GM23338 (cell line): ENCODE data around the gene UGGT2. TPM values are rescaled to one million over a fixed set of nuclear protein-coding genes. Genes with fewer than 3 reads are reported as not detected.

Experiments
- ATAC-seq: fragments of 200-7000 bp; cut with Tn5 transposase; 3 replicates; pipeline ENCODE4 v1.9.1; 2020
- DNase-seq: peaks from one replicate; pipeline ENCODE4 v3.0.0-alpha.2; 2015; ENCODE audit warnings: low spot score
- H2AFZ ChIP-seq: fragments of 200-600 bp; sonication (generic); 2 replicates; pipeline ENCODE4 v1.8.0; 2016; ENCODE audit warnings: antibody characterized with exemption, mild to moderate bottlenecking, moderate library complexity
- H3F3A ChIP-seq: fragments of 200-600 bp; sonication (generic); replicated peaks from 2 replicates; pipeline ENCODE4 v1.8.0; 2017; ENCODE audit warnings: antibody characterized with exemption, mixed run types, low read depth
- H3K27ac ChIP-seq: fragments of 200-600 bp; sonication (generic); 2 replicates; pipeline ENCODE4 v1.6.1; 2016; ENCODE audit warnings: low read depth
- H3K27me3 ChIP-seq: fragments of 200-600 bp; sonication (generic); 2 replicates; pipeline ENCODE4 v1.8.0; 2016; ENCODE audit warnings: mild to moderate bottlenecking, mixed run types, moderate library complexity; ENCODE audit not compliant: insufficient read depth
- H3K36me3 ChIP-seq: fragments of 200-600 bp; sonication (generic); 2 replicates; pipeline ENCODE4 v1.8.0; 2016; ENCODE audit warnings: mild to moderate bottlenecking; ENCODE audit not compliant: insufficient read depth
- H3K4me1 ChIP-seq: fragments of 200-600 bp; sonication (generic); 2 replicates; pipeline ENCODE4 v1.8.0; 2016; ENCODE audit warnings: mild to moderate bottlenecking, moderate library complexity; ENCODE audit not compliant: insufficient read depth
- H3K4me2 ChIP-seq: fragments of 200-600 bp; sonication (generic); 2 replicates; pipeline ENCODE4 v1.7.1; 2017; ENCODE audit warnings: mixed run types
- H3K4me3 ChIP-seq: fragments of 200-600 bp; sonication (generic); 2 replicates; pipeline ENCODE4 v1.6.1; 2016; ENCODE audit warnings: mixed run types
- H3K79me2 ChIP-seq: fragments of 200-600 bp; sonication (generic); replicated peaks from 2 replicates; pipeline ENCODE4 v1.8.0; 2017; ENCODE audit warnings: mild to moderate bottlenecking; ENCODE audit not compliant: insufficient read depth
- H3K9me2 ChIP-seq: fragments of 200-600 bp; sonication (generic); 2 replicates; pipeline ENCODE4 v1.8.0; 2017; ENCODE audit not compliant: insufficient read depth
- H4K20me1 ChIP-seq: fragments of 200-600 bp; sonication (generic); replicated peaks from 2 replicates; pipeline ENCODE4 v1.8.0; 2017; ENCODE audit warnings: mild to moderate bottlenecking; ENCODE audit not compliant: insufficient read depth
- H3K27ac Mint-ChIP-seq: 2 replicates; pipeline ENCODE4 v1.8.0; 2020; ENCODE audit warnings: inconsistent platforms, mild to moderate bottlenecking, moderate library complexity, mixed read lengths
- H3K27me3 Mint-ChIP-seq: 3 replicates; pipeline ENCODE4 v1.8.0; 2022; ENCODE audit warnings: low read depth, mild to moderate bottlenecking, moderate library complexity, mixed read lengths, inconsistent platforms; ENCODE audit not compliant: insufficient read depth, poor library complexity
- H3K36me3 Mint-ChIP-seq: 3 replicates; pipeline ENCODE4 v1.8.0; 2021; ENCODE audit warnings: low read depth, mild to moderate bottlenecking, inconsistent platforms, moderate library complexity, mixed read lengths
- H3K4me1 Mint-ChIP-seq: 3 replicates; pipeline ENCODE4 v1.8.0; 2020; ENCODE audit warnings: mild to moderate bottlenecking, inconsistent platforms, mixed read lengths
- H3K4me3 Mint-ChIP-seq: 3 replicates; pipeline ENCODE4 v1.8.0; 2021; ENCODE audit warnings: moderate library complexity, mild to moderate bottlenecking, inconsistent platforms, mixed read lengths
- H3K9me3 Mint-ChIP-seq: 3 replicates; pipeline ENCODE4 v1.8.0; 2020; ENCODE audit warnings: moderate library complexity, mild to moderate bottlenecking, inconsistent platforms, mixed read lengths
- CREB1 ChIP-seq: fragments of 250-450 bp; sonication (Bioruptor Pico); IDR thresholded peaks from 2 replicates; pipeline ENCODE4 v1.5.0; 2020; ENCODE audit warnings: low read depth, mild to moderate bottlenecking, moderate library complexity
- JUNB ChIP-seq: IDR thresholded peaks from one replicate; pipeline ENCODE4 v1.6.1; 2016; ENCODE audit warnings: antibody characterized with exemption; ENCODE audit not compliant: unreplicated experiment
- NANOG ChIP-seq: IDR thresholded peaks from 2 replicates; pipeline ENCODE4 v1.6.1; 2016; ENCODE audit warnings: antibody characterized with exemption, borderline replicate concordance
- POLR2AphosphoS5 ChIP-seq: IDR thresholded peaks from 2 replicates; pipeline ENCODE4 v1.6.1; 2016; ENCODE audit warnings: antibody characterized with exemption, low read depth
- STAT1 ChIP-seq: IDR thresholded peaks from one replicate; pipeline ENCODE4 v1.6.1; 2016; ENCODE audit warnings: antibody characterized with exemption; ENCODE audit not compliant: unreplicated experiment
- ZNF114 ChIP-seq: fragments of 250-450 bp; sonication (Bioruptor Pico); IDR thresholded peaks from 2 replicates; pipeline ENCODE4 v1.5.0; 2020; ENCODE audit warnings: mild to moderate bottlenecking, moderate library complexity
- polyA plus RNA-seq: library from polyadenylated mRNA; unstranded; fragments of >200 nt; fragmentation: Nextera tagmentation; extraction: Ambion mirVana; gene quantifications from 2 replicates; pipeline ENCODE4 v1.2.1, GENCODE V29; 2016
- total RNA-seq: library from RNA; depleted of rRNA; stranded (reverse); fragments of >200 nt; shearing (Covaris generic); gene quantifications from 2 replicates; pipeline ENCODE4 v1.2.3, GENCODE V29; 2014
- TF ChIP-seq, protein P1 (sequence below): IDR thresholded peaks from one replicate; pipeline ENCODE4 v1.6.1; 2018; ENCODE audit warnings: antibody characterized with exemption; ENCODE audit not compliant: unreplicated experiment
- TF ChIP-seq, protein P2 (sequence below): IDR thresholded peaks from 2 replicates; pipeline ENCODE4 v1.6.1; 2016; ENCODE audit warnings: antibody characterized with exemption
- TF ChIP-seq, protein P3 (sequence below), 2 experiments: fragments of 200-600 bp in 1 of 2; sonication (generic) in 1 of 2; conservative IDR thresholded peaks; 2 replicates each; pipeline versions ENCODE4 v1.5.1 to v1.6.1; 2016 to 2017; ENCODE audit warnings: antibody characterized with exemption in 2 of 2, low read depth in 2 of 2, mild to moderate bottlenecking in 2 of 2, moderate library complexity in 1 of 2
- TF ChIP-seq, protein P4 (sequence below): fragments of 250-450 bp; sonication (Bioruptor Pico); IDR thresholded peaks from 2 replicates; pipeline ENCODE4 v1.5.0; 2020; ENCODE audit warnings: mild to moderate bottlenecking, moderate library complexity

The UGGT2 gene
- total and polyA plus RNA-seq, 2 experiments from 2014 or later, result 44.0 to 60.5 TPM

- DNase-seq (no peak), ATAC-seq (no peak)
- Mint-ChIP-seq H3K27ac (no peak overlapping the region), H3K9me3 (peaks cover 22% of the 10 kb centered on the region), H3K27me3 (no peaks in the 10 kb centered on the region), H3K36me3 (peaks cover 46% of the 10 kb centered on the region), H3K4me3 (no peak overlapping the region), H3K4me1 (no peaks in the 10 kb centered on the region)
- Histone ChIP-seq H3K9me2 (no peaks in the 10 kb centered on the region), H3K27ac (no peak overlapping the region), H3K4me1 (no peaks in the 10 kb centered on the region), H3K4me2 (no peak overlapping the region), H3K36me3 (peaks cover 11% of the 10 kb centered on the region; the same call in 1 of the 2 replicates), H3K27me3 (no peaks in the 10 kb centered on the region), H2AFZ (no peak overlapping the region), H4K20me1 (no peaks in the 10 kb centered on the region), H3K79me2 (peaks cover 10% of the 10 kb centered on the region), H3F3A (no peaks in the 10 kb centered on the region), H3K4me3 (no peak overlapping the region)
- TF ChIP-seq POLR2AphosphoS5, result no peak
- TF ChIP-seq, protein P1, sequence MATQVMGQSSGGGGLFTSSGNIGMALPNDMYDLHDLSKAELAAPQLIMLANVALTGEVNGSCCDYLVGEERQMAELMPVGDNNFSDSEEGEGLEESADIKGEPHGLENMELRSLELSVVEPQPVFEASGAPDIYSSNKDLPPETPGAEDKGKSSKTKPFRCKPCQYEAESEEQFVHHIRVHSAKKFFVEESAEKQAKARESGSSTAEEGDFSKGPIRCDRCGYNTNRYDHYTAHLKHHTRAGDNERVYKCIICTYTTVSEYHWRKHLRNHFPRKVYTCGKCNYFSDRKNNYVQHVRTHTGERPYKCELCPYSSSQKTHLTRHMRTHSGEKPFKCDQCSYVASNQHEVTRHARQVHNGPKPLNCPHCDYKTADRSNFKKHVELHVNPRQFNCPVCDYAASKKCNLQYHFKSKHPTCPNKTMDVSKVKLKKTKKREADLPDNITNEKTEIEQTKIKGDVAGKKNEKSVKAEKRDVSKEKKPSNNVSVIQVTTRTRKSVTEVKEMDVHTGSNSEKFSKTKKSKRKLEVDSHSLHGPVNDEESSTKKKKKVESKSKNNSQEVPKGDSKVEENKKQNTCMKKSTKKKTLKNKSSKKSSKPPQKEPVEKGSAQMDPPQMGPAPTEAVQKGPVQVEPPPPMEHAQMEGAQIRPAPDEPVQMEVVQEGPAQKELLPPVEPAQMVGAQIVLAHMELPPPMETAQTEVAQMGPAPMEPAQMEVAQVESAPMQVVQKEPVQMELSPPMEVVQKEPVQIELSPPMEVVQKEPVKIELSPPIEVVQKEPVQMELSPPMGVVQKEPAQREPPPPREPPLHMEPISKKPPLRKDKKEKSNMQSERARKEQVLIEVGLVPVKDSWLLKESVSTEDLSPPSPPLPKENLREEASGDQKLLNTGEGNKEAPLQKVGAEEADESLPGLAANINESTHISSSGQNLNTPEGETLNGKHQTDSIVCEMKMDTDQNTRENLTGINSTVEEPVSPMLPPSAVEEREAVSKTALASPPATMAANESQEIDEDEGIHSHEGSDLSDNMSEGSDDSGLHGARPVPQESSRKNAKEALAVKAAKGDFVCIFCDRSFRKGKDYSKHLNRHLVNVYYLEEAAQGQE, result no peak
- no peak for TF ChIP-seq ZNF114 (CRISPR knock-in tag)
- TF ChIP-seq STAT1, result no peak
- TF ChIP-seq, protein P2, sequence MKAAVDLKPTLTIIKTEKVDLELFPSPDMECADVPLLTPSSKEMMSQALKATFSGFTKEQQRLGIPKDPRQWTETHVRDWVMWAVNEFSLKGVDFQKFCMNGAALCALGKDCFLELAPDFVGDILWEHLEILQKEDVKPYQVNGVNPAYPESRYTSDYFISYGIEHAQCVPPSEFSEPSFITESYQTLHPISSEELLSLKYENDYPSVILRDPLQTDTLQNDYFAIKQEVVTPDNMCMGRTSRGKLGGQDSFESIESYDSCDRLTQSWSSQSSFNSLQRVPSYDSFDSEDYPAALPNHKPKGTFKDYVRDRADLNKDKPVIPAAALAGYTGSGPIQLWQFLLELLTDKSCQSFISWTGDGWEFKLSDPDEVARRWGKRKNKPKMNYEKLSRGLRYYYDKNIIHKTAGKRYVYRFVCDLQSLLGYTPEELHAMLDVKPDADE, result no peak
- no peak for TF ChIP-seq JUNB
- TF ChIP-seq, protein P3, sequence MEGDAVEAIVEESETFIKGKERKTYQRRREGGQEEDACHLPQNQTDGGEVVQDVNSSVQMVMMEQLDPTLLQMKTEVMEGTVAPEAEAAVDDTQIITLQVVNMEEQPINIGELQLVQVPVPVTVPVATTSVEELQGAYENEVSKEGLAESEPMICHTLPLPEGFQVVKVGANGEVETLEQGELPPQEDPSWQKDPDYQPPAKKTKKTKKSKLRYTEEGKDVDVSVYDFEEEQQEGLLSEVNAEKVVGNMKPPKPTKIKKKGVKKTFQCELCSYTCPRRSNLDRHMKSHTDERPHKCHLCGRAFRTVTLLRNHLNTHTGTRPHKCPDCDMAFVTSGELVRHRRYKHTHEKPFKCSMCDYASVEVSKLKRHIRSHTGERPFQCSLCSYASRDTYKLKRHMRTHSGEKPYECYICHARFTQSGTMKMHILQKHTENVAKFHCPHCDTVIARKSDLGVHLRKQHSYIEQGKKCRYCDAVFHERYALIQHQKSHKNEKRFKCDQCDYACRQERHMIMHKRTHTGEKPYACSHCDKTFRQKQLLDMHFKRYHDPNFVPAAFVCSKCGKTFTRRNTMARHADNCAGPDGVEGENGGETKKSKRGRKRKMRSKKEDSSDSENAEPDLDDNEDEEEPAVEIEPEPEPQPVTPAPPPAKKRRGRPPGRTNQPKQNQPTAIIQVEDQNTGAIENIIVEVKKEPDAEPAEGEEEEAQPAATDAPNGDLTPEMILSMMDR (conservative IDR thresholded peaks at IDR 0.05; ENCODE audit: low read depth in 2 of 2), result no peak
- no peak for TF ChIP-seq CREB1 (CRISPR knock-in tag)
- TF ChIP-seq, protein P4, sequence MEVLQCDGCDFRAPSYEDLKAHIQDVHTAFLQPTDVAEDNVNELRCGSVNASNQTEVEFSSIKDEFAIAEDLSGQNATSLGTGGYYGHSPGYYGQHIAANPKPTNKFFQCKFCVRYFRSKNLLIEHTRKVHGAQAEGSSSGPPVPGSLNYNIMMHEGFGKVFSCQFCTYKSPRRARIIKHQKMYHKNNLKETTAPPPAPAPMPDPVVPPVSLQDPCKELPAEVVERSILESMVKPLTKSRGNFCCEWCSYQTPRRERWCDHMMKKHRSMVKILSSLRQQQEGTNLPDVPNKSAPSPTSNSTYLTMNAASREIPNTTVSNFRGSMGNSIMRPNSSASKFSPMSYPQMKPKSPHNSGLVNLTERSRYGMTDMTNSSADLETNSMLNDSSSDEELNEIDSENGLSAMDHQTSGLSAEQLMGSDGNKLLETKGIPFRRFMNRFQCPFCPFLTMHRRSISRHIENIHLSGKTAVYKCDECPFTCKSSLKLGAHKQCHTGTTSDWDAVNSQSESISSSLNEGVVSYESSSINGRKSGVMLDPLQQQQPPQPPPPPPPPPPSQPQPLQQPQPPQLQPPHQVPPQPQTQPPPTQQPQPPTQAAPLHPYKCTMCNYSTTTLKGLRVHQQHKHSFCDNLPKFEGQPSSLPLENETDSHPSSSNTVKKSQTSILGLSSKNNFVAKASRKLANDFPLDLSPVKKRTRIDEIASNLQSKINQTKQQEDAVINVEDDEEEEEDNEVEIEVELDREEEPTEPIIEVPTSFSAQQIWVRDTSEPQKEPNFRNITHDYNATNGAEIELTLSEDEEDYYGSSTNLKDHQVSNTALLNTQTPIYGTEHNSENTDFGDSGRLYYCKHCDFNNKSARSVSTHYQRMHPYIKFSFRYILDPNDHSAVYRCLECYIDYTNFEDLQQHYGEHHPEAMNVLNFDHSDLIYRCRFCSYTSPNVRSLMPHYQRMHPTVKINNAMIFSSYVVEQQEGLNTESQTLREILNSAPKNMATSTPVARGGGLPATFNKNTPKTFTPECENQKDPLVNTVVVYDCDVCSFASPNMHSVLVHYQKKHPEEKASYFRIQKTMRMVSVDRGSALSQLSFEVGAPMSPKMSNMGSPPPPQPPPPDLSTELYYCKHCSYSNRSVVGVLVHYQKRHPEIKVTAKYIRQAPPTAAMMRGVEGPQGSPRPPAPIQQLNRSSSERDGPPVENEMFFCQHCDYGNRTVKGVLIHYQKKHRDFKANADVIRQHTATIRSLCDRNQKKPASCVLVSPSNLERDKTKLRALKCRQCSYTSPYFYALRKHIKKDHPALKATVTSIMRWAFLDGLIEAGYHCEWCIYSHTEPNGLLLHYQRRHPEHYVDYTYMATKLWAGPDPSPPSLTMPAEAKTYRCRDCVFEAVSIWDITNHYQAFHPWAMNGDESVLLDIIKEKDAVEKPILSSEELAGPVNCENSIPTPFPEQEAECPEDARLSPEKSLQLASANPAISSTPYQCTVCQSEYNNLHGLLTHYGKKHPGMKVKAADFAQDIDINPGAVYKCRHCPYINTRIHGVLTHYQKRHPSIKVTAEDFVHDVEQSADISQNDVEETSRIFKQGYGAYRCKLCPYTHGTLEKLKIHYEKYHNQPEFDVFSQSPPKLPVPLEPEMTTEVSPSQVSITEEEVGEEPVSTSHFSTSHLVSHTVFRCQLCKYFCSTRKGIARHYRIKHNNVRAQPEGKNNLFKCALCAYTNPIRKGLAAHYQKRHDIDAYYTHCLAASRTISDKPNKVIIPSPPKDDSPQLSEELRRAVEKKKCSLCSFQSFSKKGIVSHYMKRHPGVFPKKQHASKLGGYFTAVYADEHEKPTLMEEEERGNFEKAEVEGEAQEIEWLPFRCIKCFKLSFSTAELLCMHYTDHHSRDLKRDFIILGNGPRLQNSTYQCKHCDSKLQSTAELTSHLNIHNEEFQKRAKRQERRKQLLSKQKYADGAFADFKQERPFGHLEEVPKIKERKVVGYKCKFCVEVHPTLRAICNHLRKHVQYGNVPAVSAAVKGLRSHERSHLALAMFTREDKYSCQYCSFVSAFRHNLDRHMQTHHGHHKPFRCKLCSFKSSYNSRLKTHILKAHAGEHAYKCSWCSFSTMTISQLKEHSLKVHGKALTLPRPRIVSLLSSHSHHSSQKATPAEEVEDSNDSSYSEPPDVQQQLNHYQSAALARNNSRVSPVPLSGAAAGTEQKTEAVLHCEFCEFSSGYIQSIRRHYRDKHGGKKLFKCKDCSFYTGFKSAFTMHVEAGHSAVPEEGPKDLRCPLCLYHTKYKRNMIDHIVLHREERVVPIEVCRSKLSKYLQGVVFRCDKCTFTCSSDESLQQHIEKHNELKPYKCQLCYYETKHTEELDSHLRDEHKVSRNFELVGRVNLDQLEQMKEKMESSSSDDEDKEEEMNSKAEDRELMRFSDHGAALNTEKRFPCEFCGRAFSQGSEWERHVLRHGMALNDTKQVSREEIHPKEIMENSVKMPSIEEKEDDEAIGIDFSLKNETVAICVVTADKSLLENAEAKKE (CRISPR knock-in tag), result no peak
- no peak for TF ChIP-seq NANOG
Observed at GRCh38 chr13:96011291-96011872, 41.8 kb downstream of the UGGT2 start.
